ENCODE results near the gene HNRNPC. TPM values are rescaled to one million over a fixed set of nuclear protein-coding genes. Genes with fewer than 3 reads are reported as not detected.
"Not testable (repeated sequence)": the region's sequence is repeated elsewhere in the genome, so short reads cannot be mapped to it uniquely, and the experiment has no call there.

Gene HNRNPC
- polyA plus RNA-seq, 2 of the 4 experiments (the other 2 are of a cell fraction): 1,057 to 1,069 TPM

DNA sequence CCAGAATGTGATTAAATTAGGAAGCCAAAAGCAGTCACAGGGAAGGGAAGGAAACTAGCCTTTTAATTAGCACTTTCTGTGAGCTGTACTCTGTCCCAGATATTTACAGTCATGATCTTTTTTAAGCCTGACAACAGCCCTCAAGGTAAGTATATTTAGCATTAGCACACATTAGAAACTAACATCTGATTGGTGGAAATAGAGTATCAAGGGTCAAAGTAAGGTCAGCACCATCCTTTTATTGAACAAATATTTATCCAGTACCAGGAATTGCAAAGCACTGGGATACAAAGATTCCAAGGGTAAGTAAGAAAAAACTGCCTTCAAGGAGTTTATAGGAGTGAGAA is 38.9 kb upstream of the HNRNPC start:
- ATAC-seq (peak; percentile 36 to 49; a peak in 4 of 6 replicates), DNase-seq (ENCODE audit: low read depth in 1 of 2, low spot score in 1 of 2) (peak in 1 of 2 experiments; percentile 58), FAIRE-seq (no peak)
- Histone ChIP-seq H3K9me3 (no peaks in the 10 kb centered on the region), H3K4me1 (peaks cover 18% of the 10 kb centered on the region), H3K27ac (peak overlapping the region; percentile 77 to 89), H3K4me2 (peak overlapping the region; percentile 78), H3K4me3 (peak overlapping the region; percentile 35)
- TF ChIP-seq SREBF2 (IDR thresholded peaks at IDR 0.05) (no peak), FOSL2 (IDR thresholded peaks at IDR 0.05) (no peak), FOSL2 (CRISPR knock-in tag; IDR thresholded peaks at IDR 0.05) (no peak), FOSB (CRISPR knock-in tag; IDR thresholded peaks at IDR 0.05) (no peak), ZC3H11A (IDR thresholded peaks at IDR 0.05) (no peak), HOXA7 (CRISPR knock-in tag; IDR thresholded peaks at IDR 0.05) (no peak), HOXB5 (CRISPR knock-in tag; IDR thresholded peaks at IDR 0.05) (no peak)
- TF ChIP-seq, protein P1, sequence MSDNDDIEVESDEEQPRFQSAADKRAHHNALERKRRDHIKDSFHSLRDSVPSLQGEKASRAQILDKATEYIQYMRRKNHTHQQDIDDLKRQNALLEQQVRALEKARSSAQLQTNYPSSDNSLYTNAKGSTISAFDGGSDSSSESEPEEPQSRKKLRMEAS (IDR thresholded peaks at IDR 0.05): no peak
- POLR2A ChIA-PET: interaction anchor here (1.3 to 1.4 kb wide), 2 partner anchors 9 to 76 kb away, joined by 5 to 7 read pairs; partner anchors contain the start of gene SUPT16H
- CTCF ChIA-PET: no interaction called here

DNA sequence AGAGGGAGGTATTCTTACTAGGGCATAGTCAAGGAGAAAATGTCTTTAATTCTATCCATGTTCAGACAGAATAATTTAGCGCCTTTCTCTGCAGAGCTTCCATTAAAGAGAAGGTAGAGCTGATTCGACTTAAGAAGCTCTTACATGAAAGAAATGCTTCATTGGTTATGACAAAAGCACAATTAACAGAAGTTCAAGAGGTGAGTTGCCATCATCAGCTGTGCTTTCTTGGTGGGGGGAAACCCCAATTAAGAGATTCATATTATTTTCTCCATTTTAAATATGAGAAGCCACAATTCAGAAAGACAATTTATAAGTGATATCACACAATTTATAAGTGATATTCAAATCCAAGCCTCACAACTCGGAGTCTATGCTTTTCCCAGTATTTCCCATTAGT is 38.4 kb upstream of the HNRNPC start:
- FAIRE-seq (no peak), DNase-seq (ENCODE audit: low read depth in 1 of 2, low spot score in 1 of 2) (no peak), ATAC-seq (no peak)
- ChIA-PET POLR2A (no interaction called here), CTCF (interaction anchor here (0.7 to 1.7 kb wide), 4 partner anchors 12 to 93 kb away, joined by 3 to 4 read pairs (median 3); no protein-coding TSS in a partner anchor)
- Histone ChIP-seq H3K4me1 (peaks cover 18% of the 10 kb centered on the region), H3K27ac (peak overlapping the region in 1 of 2 experiments; percentile 89; a peak in 3 of 6 replicates), H3K4me3 (no peak overlapping the region), H3K4me2 (peak overlapping the region; percentile 78), H3K9me3 (no peaks in the 10 kb centered on the region)
- TF ChIP-seq TP53 (CRISPR knock-in tag; IDR thresholded peaks at IDR 0.05) (no peak), POLR2AphosphoS2 (conservative IDR thresholded peaks at IDR 0.05; ENCODE audit: low read length) (no peak), NR3C1 (IDR thresholded peaks at IDR 0.05) (no peak), MYC (IDR thresholded peaks at IDR 0.05; ENCODE audit: borderline replicate concordance, low read length) (no peak), PBX3 (IDR thresholded peaks at IDR 0.05) (no peak), ESRRA (IDR thresholded peaks at IDR 0.05; ENCODE audit: borderline replicate concordance, low read length) (no peak), BCL3 (IDR thresholded peaks at IDR 0.05) (no peak), NPAS2 (CRISPR knock-in tag; IDR thresholded peaks at IDR 0.05; ENCODE audit: borderline replicate concordance) (no peak)
- TF ChIP-seq, protein P1 (IDR thresholded peaks at IDR 0.05): no peak
- 88% methylated on average over 3 of the region's 3 CpGs for WGBS (ENCODE audit: missing lambda C conversion rate)

DNA sequence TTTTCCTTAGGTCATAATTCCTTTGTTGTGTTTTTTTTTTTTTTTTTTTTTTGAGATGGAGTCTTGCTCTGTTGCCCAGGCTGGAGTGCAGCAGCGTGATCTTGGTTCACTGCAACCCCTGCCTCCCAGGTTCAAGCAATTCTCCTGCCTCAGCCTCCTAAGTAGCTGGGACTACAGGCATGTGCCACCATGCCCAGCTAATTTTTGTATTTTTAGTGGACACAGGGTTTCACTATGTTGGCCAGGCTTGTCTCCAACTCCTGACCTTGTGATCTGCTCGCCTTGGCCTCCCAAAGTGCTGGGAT is 33.5 kb upstream of the HNRNPC start:
- DNase-seq (ENCODE audit: low read depth in 1 of 2, low spot score in 1 of 2); POLR2A ChIA-PET; H3K4me2 ChIP-seq; H3K4me1 ChIP-seq; H3K27ac ChIP-seq; ATAC-seq; FAIRE-seq; H3K4me3 ChIP-seq; H3K9me3 ChIP-seq: not testable (repeated sequence)
- 70% methylated on average over 2 of the region's 2 CpGs for WGBS (ENCODE audit: missing lambda C conversion rate)
- CTCF ChIA-PET: interaction anchor here (0.7 to 1.2 kb wide), 2 partner anchors 32 to 148 kb away, joined by 3 read pairs; no protein-coding TSS in a partner anchor

DNA sequence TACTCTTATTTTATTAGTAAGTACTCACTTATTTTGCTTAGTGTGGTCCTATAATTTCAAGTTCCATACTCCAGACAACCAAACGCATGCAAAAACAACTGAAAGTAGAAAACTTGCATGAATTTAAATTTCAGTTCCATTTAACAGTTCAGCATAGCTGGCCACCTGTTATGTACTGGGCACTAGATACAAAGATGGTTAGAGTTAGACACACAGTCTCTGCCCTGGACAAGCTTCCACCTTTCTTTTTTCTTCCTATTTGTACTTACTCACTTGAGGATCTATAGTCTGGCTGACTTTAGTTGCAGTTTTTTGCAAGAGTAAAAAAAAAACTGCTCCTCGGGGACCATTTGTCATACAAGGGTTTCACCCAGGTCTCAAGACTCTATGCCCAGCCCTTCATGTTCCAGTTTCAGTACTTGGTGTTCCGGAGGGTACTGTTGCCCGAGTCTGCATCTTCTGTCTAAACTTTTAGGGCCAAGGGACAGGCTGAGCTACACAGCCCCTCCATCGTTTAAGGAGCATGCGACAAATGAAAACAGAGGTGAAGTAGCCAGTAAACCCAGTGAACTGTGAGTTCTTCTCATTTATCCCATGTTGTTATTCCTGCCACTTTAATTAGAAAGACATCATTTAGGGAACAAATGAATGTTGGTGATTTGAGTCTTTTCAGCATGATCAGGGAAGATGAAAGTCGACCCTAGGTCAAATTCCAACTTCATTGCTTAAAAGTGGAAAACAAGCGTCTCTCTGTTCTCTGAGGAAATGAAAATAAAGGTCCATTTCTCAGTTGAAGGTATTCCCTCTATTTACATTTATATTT is 33.0 kb upstream of the HNRNPC start:
- ChIA-PET POLR2A (no interaction called here), CTCF (interaction anchor here (1.2 kb wide), 1 partner anchor 33 kb away, joined by 3 read pairs; no protein-coding TSS in a partner anchor)
- no peak overlapping the region for H3K4me3 ChIP-seq
- no peaks in the 10 kb centered on the region for H3K4me1 ChIP-seq
- WGBS (ENCODE audit: missing lambda C conversion rate): 66% methylated on average over 8 of the region's 8 CpGs
- no peak for FAIRE-seq
- H3K27ac ChIP-seq: no peak overlapping the region
- no peak overlapping the region for H3K4me2 ChIP-seq
- no peak for DNase-seq (ENCODE audit: low read depth in 1 of 2, low spot score in 1 of 2)
- ATAC-seq: peak in 1 of 2 experiments; percentile 42; a peak in 2 of 6 replicates
- no peaks in the 10 kb centered on the region for H3K9me3 ChIP-seq
- no peak for TF ChIP-seq GATA3 (IDR thresholded peaks at IDR 0.05; ENCODE audit: borderline replicate concordance)
- TF ChIP-seq REST (IDR thresholded peaks at IDR 0.05): no peak
- TF ChIP-seq TP53 (CRISPR knock-in tag; IDR thresholded peaks at IDR 0.05): no peak
- TF ChIP-seq RNF2 (IDR thresholded peaks at IDR 0.05; ENCODE audit: borderline replicate concordance, low read depth): no peak
- TF ChIP-seq CEBPB (IDR thresholded peaks at IDR 0.05): no peak
- TF ChIP-seq KDM1A (IDR thresholded peaks at IDR 0.05; ENCODE audit: low read depth): no peak
- TF ChIP-seq NPAS2 (CRISPR knock-in tag; IDR thresholded peaks at IDR 0.05; ENCODE audit: borderline replicate concordance): no peak
- no peak for TF ChIP-seq FOSL2 (IDR thresholded peaks at IDR 0.05)
- TF ChIP-seq FOSL2 (CRISPR knock-in tag; IDR thresholded peaks at IDR 0.05): no peak
- TF ChIP-seq MYC (IDR thresholded peaks at IDR 0.05; ENCODE audit: borderline replicate concordance, low read length): no peak
- TF ChIP-seq HOXB5 (CRISPR knock-in tag; IDR thresholded peaks at IDR 0.05): no peak
- no peak for TF ChIP-seq ZC3H11A (IDR thresholded peaks at IDR 0.05)
- no peak for TF ChIP-seq SMC3 (IDR thresholded peaks at IDR 0.05)
- TF ChIP-seq HES2 (IDR thresholded peaks at IDR 0.05): no peak
